GM12891 (cell line): Measurements from ENCODE around the gene GIMAP8.

Experiments
- POLR2A ChIP-seq: IDR thresholded peaks from 2 replicates; pipeline ENCODE4 v1.6.1; 2011; ENCODE audit warnings: low read depth, low read length, control low read depth
- POLR2AphosphoS5 ChIP-seq: IDR thresholded peaks from 2 replicates; pipeline ENCODE4 v1.6.1; 2011; ENCODE audit warnings: low read depth, low read length, control low read depth
- TAF1 ChIP-seq: IDR thresholded peaks from 2 replicates; pipeline ENCODE4 v1.6.1; 2011; ENCODE audit warnings: low read depth, low read length, control low read depth

GRCh38 chr7:150434240-150434639, 16.2 kb upstream of the GIMAP8 start:
- TF ChIP-seq POLR2A (no peak), TAF1 (no peak), POLR2AphosphoS5 (no peak)
